Activated CD4-positive, alpha-beta T cell treated with anti-CD3 and anti-CD28 coated beads, Interleukin-2, amount 50 U/mL, for 24 hours (primary cell): Measurements from ENCODE around the gene CORO7.

Experiments used
- DNase-seq, 2 donors: peaks; one replicate each; pipeline ENCODE4 v3.0.0-alpha.2; 2020; ENCODE audit warnings: low read depth in 1 of 2, low spot score in 1 of 2

CORO7 gene

GRCh38 chr16:4324492-4325252, 91.7 kb downstream of the CORO7 start:
- no peak for DNase-seq

DNA sequence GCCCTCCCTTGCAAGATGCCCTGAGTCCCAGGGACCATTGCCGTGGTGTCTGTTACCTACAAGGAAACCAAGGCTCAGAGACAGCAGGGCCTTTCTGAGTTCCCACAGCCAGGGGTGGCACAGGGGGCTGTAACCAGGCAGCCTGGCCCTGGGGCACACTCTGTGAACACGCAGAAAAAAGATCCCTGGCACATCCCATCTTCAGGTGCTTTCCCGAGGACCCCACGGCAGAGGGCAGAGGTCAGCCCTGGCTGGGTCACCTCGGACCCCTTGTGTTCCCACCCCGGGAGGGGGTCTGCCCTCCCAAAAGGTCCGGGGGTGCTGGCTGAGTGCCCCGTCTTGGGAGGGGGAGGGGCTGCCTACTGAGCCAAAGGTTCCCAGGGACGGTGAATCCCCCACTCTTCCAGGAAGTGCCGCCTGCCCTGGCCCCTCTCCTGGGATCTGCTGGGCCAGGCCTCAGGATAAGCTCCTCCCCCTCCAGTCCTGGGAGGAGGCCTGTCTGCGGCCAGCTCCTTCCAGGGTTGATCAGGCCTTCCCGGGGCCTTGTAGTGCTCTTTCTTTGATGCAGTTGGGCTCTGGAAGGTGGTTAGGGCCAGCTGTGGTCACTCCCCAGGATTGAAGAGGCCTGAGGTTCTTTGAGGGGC, 92.4 kb downstream of the CORO7 start:
- DNase-seq, result no peak

GRCh38 chr16:4323071-4323844, 93.1 kb downstream of the CORO7 start:
- no peak for DNase-seq

DNA sequence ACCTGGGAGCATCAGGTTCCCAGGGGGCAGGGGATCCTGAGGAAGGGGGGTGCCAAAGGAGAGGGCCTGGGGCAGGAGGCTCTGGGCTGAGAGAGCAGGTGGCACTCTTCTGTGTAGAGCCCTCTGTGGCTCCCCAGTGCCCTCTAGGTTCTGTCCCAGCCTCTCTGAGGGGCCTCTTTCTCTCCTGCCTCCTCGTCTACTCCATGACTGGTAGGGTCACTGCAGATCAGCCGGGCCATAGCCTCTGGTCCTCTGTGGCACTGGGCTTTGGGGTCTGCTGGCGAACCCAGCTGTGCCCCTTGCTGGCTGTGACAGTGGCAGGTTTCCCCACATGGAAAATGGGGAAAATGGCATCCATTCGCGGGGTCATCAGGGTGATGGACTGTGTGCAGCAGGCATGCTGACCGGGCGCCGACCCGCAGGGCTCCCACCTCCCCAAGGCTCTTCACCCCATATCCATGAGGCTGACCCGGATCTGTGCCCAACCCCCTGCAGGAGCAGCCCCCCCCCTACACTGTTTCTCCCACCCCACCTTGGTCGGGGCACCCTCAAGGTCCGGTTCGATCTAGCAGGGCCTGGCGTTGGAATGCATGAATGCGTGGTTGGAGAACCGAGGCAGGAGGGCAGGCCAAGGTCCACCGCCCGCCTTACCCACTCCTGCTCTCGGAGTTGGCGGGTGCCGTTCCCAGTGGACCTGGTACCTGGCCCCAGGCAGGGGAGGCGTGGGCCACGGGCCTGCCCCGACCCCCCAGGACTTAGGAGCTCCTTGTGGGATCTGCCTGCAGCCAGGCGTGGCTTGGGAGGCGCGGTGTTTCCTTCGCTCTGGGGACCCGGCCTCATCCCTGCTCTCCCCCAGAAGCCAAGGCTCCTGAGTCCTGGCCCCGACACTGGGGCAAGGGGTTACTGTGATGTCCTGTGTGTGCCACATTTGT, 94.0 kb downstream of the CORO7 start:
- DNase-seq, result no peak

GRCh38 chr16:4321286-4322120, 94.9 kb downstream of the CORO7 start:
- DNase-seq, result no peak

DNA sequence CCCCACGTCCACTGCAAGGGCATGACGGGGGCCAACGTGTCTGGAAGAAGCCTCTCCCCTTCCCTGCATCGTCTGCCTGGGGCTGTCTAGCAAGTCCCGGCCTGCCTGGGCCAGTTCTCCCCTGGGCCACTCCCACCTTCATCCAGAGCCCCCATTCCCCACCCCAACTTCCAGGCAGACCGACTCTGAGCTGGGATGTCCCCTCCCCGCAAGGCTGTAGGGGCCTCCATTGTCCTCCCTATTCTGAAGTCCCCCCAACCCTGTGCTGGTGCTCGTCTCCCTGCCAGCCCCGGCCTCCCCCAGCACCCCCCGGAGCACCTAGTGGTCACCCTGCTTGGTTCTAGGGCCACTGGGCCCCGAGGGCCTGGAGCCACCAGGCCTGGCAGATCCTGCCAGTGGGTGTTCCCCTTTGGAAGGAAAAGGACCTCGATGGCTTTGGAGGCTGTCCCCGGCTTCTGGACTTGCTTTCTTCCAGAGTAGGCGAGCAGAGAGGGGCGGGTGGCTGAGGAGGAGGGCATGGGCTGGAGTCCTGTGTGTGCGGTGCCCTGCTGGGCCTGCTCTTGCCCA, 95.7 kb downstream of the CORO7 start:
- no peak for DNase-seq

DNA sequence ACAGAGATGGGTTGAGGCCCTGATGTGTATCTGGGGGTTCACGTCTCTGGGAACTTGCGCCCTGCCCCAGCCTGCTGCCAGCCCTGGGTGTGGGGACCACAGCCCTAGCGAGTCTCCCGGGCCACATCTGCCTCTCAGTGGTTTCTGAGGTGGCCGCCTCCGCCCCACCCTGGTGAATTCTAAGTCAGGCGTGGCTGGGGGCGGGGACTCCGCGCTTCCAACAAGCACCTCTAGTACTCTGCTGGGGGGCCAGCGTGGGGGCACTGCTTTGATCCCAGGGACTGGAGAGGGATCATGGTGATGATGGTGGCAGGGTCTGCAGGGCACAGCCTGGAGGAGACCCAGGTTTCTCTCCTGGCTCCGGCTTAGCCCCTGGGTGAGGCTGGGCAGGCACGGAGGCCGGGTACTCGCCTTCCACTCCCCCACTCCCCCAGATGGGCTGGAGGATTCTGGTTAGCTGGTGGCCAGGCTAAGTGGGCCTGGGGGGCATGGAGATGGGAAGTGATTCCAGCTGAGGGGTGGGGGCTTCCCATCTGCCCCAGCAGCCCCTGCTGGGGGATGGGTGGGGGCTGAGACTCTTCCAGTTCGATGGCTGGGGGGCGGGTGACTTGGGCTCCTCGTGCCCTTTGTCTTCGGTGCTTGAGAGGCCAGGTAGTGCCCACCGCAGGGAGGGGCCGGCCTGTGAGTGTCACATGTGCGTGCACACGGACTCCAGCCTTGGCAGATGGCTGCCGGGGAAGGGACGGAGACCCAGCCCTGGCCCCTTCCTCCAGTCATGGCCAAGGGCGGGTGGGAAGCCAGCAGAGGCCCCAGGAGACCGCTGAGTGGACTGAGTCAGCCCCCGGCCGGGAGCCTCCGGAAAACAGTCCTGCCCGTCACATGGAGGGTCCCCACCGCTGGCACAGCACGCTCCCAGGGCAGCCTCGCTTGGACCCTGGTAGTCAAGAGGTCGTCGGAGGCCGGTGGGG, 96.7 kb downstream of the CORO7 start:
- no peak for DNase-seq

GRCh38 chr16:4318967-4319366, 97.4 kb downstream of the CORO7 start:
- no peak for DNase-seq

DNA sequence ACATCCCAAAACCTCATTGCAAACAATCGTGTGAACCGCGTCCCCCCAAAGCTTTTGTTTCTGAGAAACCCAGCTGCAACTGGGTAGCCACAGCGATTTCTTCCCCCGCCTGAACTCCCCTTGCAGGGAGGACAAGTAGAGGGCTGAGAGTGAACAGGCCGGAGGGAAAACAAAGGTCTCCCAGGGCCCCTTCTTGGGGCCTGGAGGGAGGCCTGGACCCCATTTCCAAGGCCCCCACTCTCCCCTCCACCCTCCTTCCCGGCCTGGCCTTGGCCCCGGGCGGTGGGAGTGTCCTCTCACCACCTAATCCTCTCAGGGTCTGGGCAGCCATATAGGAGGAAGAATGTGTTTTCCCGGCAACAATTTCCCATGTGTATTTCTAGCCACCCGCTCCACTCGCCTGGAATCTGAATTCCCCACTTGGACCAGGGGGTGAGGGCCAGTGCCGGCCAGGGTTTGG, 97.9 kb downstream of the CORO7 start:
- DNase-seq, result no peak

DNA sequence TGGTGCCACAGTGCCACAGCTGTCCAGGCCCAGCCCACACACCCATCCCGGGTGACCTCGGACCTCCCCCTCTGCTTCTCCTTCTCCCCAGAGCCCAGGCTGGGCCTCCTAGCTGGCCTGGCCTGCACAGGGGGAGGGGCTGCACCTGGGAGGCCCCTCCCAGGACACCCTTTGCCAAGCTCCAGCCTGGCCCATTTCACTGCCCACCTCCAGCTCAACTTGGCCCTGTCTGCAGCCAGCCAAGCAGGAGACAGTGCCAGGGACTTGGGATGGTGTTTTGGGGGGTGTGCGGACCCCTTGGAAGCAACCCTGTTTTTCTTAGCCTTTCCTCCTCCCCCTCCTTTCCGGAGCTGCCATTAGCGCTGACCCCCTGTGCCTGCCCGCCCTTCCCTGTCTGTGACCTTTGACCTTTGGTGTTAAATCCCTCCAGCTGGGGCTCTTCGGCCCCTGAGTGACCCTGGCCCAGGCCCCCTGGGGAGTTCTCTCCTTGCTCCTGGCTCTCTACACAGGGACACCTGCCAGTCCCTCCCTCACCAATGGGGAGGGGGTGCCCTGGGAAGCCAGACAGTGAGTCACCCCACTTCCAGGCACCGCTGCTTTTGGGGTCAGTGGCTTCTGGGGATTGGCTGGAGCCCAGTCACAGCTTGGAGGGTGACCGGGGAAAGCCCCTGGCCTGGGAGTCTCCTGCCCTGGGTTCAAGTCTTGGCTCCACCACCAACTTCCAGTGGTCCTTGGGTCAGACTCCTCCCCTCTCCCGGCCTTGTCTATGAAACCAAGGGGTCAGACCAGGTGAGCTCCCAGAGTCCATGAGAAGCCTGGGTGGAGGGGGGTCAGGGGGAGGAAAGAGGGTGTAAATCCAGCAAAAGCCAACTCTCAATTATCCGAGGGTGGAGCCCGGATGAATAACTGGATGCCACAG, 98.6 kb downstream of the CORO7 start:
- no peak for DNase-seq

GRCh38 chr16:4316864-4317531, 99.4 kb downstream of the CORO7 start:
- no peak for DNase-seq

DNA sequence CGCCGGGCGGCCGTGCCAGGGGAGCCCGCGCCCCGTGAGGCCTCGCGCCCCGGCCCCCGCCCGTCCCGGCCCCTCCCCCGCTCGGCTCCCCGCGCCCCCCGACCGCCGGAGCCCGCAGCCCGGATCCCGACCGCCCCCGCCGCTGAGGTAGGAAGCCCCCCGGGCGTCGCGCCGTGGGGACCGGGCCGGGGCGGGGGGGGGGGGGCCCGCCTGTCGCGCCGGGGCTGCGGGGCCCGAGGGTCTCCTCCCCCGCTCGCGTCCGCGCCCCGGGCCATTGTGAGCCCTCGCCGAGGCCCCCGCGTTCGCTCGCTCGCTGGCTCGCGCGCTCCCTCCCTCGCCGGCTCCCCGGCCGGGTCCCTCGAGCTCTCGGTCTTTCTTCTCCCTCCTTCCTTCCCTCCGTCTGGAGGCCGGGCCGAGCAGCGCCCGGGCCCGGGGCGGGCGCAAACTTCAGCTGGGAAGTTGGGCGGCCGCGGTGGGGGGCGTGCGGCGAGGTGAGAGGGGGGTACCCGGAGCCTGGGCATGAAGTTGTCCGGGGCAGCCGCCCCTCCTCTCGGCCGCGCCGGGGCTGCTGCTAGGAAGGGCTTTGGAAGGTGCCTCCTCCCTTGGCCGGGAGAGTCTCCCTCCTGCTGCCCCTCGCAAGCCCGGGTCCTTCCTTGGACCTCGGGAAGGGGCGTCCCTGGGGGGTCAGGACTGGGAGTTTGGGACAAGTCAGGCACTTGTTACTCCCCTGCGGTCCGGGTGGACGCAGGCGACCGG, 100.1 kb downstream of the CORO7 start:
- no peak for DNase-seq

GRCh38 chr16:4315186-4316107, 100.9 kb downstream of the CORO7 start, which contains the start of gene GLIS2:
Gene GLIS2 (plus strand): TSS chr16:4316067. CDS start chr16:4332281, 16,214 bp downstream.
- DNase-seq, result no peak

DNA sequence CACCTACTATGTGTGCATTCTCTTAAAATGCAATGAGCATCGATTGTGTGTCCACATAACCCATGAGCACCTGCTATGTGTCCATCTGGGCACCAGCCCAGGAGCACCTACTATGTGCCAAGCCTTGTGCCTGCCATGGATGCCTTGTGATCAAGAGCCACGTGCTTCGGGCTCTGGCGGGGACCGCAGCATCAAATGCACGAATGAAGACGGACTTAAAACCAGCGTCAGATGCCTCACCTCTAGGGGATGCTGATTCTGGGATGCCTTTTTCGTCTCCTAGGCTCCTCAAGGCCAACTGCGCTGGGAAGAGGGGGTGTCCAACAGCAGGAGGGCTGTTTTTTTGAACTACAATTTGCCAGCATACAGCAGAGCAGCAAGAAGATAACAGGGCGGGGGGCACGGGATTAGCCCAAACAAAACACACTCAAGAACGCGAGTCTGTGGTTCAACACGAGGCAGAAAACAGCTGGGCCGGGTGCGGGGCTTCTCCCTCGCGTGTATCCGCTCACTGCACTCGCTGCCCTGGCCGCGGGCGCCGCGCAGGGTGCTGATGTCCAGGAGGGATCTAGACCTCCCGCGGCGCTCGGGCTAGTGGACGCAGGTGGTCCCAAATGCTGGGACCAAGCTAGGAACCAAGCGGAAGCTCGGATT, 101.7 kb downstream of the CORO7 start:
- DNase-seq, result no peak
